GM18499 (cell line): ENCODE results near the gene POLR3H.
"Not testable (repeated sequence)": the region's sequence is repeated elsewhere in the genome, so short reads cannot be mapped to it uniquely, and the experiment has no call there.

ENCODE experiments used
- ATAC-seq: cut with Tn5 transposase; IDR thresholded peaks from one replicate; pipeline ENCODE4 v1.9.1; 2021; ENCODE audit warnings: moderate number of reproducible peaks; ENCODE audit not compliant: insufficient read depth, unreplicated experiment

POLR3H gene

DNA sequence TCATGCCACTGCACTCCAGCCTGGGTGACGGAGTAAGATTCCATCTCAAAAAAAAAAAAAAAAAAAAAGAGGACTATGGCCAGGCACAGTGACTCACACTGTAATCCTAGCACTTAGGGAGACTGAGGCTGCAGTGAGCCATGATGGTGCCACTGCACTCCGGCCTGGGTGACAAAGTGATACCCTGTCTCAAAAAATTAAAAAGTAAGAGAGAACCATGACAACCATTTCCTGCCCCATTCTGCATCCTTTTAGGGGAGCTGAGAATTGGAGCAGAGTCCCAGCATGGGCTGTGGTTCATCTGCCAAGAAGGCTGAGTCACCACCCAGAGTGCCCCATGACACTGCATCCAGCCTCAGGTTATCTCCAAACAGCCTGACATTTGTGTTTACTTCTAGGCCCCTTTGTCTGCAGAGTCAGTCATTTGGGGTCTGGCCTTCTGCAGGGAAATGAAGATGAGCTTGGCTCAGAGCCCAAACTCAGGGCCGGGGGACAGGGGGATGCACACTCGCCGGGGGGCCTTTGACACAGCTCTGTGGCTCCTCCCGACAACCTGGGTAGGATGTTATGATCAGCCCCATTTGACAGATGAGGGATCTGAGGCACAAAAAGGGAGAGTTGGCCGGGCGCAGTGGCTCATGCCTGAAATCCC, 21.3 kb upstream of the POLR3H start:
- no peak for ATAC-seq

GRCh38 chr22:41564563-41564962, 20.3 kb upstream of the POLR3H start:
- ATAC-seq: no peak

- ATAC-seq: no peak
Observed at GRCh38 chr22:41563051-41563711, 18.9 kb upstream of the POLR3H start.

DNA sequence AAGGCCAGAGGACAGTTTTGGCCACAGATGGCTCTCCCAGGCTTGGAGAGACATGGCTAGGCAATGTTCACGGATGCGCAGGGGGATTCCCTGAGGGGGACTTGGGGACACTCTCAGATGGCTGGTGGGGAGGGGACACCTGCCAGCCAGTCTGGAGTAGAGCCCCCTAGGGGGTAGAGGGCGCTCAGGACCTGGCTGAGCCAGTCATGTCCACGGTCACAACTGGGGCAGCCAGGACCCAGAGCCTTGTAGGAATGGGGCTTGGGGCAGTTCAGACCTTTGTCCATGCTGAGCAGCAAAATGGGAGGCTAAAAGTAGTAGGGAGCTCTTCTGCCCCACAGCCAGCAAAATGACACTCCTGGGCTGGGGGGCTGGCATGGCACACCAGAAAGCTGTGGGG, 18.2 kb upstream of the POLR3H start:
- no peak for ATAC-seq

DNA sequence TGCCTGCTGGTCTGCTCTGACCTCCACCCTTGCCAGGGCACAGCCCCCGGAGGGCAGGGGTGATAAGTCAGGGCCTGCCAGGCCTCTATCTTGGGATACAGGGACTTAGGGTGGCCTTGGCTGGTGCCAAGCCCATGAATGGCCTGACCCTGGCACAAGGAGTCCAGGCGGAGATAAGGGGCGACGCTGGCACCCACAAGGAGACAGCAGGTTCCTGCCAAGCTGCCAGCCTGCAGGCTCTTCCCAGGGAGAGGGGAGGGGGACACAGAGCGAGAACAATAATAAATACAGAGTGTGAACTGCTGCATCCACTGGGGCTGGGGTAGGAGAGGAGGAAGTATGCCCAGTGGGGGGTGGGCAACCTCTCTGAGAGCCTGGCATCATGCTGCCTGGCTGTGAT, 17.5 kb upstream of the POLR3H start:
- no peak for ATAC-seq

DNA sequence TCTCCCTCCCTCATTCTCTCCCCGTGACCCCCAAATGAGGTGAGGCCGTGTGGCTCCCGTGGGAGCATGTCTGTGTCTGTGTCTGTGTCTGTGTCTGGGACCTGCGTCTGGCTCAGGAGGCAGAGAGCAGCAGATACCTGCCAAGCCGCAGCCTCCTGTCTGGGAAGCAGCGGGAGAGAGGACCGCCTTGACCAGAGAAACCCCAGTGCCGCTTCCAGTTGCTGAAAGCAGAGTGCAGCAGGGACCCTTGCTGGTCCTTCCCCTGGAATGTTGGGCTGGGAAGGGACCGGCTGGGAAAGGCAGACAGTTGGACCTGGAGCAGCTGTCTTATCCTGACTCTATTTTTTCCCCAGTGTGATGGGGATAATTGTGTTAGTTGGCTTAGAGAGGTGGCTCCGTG, 17.1 kb upstream of the POLR3H start:
- no peak for ATAC-seq

DNA sequence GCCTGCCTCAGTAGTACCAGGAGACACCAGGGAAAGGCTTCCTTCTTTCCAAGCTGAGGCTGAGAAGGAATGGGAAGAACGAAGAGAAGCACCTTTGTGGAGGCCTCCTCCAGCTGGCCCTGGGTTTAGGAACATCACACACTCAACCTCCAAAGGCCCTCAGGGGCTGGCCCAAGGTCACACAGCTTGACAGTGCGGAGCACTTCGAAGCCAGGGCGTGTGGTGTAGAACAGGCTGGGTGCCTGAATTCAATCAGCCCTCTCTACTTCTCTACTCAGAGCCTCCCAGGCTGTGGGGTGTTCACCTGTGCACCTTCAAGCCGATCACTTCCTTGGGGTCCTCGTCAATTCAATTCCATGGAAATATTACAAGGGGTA, 15.8 kb upstream of the POLR3H start:
- ATAC-seq: no peak

DNA sequence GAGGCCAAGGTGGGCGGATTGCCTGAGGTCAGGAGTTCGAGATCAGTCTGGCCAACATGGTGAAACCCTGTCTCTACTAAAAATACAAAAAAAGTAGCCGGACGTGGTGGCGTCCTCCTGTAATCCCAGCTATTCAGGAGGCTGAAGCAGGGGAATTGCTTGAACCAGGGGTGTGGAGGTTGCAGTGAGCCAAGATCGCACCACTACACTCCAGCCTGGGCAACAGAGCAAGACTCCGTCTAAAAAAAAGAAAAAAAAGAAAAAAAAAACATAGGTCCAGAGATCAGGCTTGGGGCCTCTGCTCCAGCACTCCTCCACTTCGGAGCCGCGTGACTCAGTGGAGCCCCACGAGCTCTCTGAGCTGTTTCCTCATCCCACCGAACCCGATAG, 14.0 kb upstream of the POLR3H start:
- ATAC-seq: not testable (repeated sequence)

GRCh38 chr22:41557401-41558240, 13.4 kb upstream of the POLR3H start:
- ATAC-seq: no peak

GRCh38 chr22:41556561-41556960, 12.3 kb upstream of the POLR3H start:
- ATAC-seq: no peak

DNA sequence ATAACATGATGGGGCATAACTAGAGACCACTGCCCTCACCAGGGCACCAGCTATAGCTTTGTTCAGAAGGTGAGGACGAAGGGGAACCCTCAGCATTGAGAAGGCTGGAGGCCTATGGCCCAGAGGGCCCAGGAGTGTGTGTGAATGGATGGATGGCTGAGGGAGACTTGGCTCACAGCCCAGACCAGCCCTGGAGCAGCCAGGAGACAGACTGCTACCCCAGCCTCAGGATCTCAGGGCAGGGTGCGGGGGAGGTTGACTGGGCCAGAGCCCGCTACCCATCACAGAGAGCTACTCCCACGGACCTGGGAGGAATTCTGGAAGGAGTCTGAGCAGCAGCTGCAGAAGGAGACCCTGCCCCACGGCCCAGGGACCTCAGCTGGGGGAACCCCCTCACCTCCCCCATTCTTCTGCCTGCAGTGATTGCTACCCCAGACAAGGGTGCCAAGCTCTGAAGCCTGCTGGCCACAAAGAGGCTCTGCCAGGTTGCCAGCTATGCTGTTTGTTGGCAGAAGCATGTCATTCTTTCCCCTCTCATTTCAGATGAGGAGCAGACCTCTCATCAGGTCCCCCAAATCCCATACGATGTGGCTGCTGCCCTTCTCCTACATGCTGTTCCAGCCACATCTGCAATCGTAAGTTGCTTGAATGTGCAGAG, 11.2 kb upstream of the POLR3H start:
- ATAC-seq: no peak

DNA sequence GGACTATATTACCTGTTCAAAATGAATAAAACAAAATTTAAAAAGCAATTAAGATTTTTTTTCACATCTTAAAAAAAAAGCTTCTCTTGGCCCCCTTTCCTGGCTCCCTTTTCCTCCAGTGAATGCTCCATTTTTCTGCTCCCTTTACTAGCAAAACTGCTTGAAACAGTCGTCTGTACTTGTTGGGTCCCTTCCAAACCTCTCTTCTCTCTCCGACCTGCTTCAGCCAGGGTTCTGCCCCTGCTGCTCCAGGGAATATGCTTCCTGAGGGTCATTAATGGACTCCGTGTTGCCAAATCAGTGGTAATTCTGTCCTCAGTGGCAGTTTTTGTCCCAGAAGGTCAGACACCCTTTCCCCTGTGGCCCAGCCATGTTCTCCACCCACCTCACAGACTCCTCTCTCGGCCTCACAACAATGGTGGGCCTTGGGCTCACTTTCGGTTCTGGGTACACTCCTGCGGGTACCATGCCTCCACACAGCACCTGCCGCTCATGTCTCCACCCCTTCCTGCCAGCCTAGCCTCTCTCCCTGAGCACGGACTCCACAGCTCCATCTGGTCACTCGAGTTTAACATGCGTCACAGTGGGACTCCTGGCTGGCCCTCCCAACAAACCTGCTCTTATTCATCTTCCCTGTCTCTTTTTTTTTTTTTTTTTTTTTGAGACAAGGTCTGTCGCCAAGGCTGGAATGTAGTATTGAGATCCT, 7.8 kb upstream of the POLR3H start:
- ATAC-seq: no peak

DNA sequence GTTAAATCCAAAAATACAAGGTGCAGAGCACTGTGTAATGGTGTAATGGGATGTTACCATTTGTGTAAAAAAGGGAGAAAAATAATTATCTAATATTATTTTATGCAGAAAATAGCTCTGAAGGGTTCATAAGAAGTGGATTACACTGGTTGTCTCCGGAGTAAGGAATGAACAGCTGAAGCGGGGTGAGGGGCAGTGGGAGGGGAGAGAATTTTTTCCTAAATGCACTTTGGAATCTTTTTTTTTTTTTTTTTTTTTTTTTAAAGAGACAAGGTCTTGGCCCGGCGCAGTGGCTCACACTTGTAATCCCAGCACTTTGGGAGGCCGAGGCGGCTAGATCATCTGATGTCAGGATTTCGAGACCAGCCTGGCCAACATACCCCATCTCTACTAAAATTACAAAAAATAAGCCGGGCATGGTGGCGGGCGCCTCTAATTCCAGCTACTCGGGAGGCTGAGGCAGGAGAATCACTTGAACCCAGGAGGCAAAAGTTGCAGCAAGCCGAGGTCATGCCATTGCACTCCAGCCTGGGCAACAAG, 6.8 kb upstream of the POLR3H start:
- no peak for ATAC-seq

GRCh38 chr22:41548830-41549211, 4.6 kb upstream of the POLR3H start:
- ATAC-seq: no peak

GRCh38 chr22:41544671-41545476, 604 bp upstream of the POLR3H start:
- no peak for ATAC-seq

DNA sequence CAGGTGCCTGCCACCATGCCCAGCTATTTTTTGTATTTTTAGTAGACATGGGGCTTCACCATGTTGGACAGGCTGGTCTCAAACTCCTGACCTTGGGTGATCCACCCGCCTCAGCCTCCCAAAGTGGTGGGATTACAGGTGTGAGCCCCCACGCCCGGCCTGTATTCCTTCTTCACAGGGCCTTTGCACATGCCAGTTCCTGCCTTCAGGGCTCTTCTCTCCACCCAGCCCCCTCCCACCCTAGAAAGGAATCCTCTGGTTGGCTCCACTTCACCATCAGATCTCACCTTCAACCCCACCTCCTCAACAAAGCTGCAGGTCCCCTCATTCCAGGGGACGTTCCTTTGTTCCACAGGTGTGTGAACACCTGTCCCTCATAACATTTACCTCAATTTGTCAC, 2.0 kb downstream of the POLR3H start:
- ATAC-seq: no peak

DNA sequence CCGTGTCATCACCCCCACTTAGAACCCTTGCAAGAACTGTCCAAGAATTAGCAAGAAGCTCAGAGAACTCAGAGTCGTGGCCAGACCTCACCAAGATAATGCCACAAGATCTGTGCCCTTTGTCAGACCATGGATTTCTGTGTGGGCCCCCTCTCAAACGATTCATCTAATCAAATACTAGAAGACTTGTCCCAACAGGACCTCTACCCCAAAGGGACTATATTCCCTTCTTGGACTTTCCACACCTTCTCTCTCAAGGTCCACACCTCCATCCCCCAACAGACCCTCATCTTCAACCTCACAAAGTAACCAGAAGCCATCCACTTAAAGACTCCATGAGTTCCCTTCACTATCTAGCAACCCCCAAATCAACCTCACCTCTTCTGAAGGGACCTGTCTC, 2.8 kb downstream of the POLR3H start:
- ATAC-seq: no peak

DNA sequence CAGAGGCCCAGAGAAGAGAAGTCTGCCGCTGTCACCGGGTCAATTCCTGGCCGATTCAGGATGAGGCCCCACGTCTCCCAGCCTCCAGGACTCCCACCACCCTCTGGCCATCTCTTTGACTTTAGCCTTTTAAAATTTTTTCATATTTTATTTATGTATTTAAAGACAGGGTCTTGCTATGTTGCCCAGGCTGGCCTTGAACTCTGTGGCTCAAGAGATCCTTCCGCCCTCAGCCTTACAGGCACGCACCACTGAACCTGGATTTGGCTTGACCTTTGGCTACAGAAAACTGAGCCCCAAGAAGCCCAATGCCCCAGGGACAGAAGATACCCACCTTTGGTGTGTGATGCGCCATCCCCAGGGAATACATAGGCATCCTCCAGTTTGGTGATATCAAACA, 3.9 kb downstream of the POLR3H start:
- ATAC-seq: no peak

GRCh38 chr22:41540006-41540315, 4.3 kb downstream of the POLR3H start:
- no peak for ATAC-seq
